ENCODE data around the gene SYNM.
"Not testable (repeated sequence)": the region's sequence is repeated elsewhere in the genome, so short reads cannot be mapped to it uniquely, and the experiment has no call there.

Gene SYNM

GRCh38 chr15:99105514-99106341 is 848 bp downstream of the SYNM start:
- in situ Hi-C loops (cut with MboI; ENCODE audit: low pct_unique_long_range_greater_than_20kb, low sequenced_read_pairs, unreplicated experiment), result loop anchor here (10.0 kb wide), 1 partner anchor 109 kb away; no protein-coding TSS in a partner anchor
- peak; percentile 30 for TF ChIP-seq CTCF (IDR thresholded peaks at IDR 0.05; ENCODE audit: extremely low read depth, insufficient read depth, missing control alignments)
- DNase-seq (ENCODE audit: low spot score), result peak; percentile 74

GRCh38 chr15:99106417-99107220 is 1.7 kb downstream of the SYNM start:
- in situ Hi-C loops (cut with MboI; ENCODE audit: low pct_unique_long_range_greater_than_20kb, low sequenced_read_pairs, unreplicated experiment), result loop anchor here (10.0 kb wide), 1 partner anchor 108 kb away; no protein-coding TSS in a partner anchor
- TF ChIP-seq CTCF (IDR thresholded peaks at IDR 0.05; ENCODE audit: extremely low read depth, insufficient read depth, missing control alignments), result no peak
- DNase-seq (ENCODE audit: low spot score), result no peak

- in situ Hi-C loops (cut with MboI; ENCODE audit: low pct_unique_long_range_greater_than_20kb, low sequenced_read_pairs, unreplicated experiment), result loop anchor here (10.0 kb wide), 1 partner anchor 106 kb away; no protein-coding TSS in a partner anchor
Measured at GRCh38 chr15:99108993-99109392, 4.1 kb downstream of the SYNM start.

GRCh38 chr15:99109555-99110021 is 4.7 kb downstream of the SYNM start:
- DNase-seq (ENCODE audit: low spot score), result no peak
- TF ChIP-seq CTCF (IDR thresholded peaks at IDR 0.05; ENCODE audit: extremely low read depth, insufficient read depth, missing control alignments), result no peak
- in situ Hi-C loops (cut with MboI; ENCODE audit: low pct_unique_long_range_greater_than_20kb, low sequenced_read_pairs, unreplicated experiment), result loop anchor here (10.0 kb wide), 1 partner anchor 105 kb away; no protein-coding TSS in a partner anchor

More at GRCh38 chr15:99108993-99109392, 4.1 kb downstream of the SYNM start:
- no peak for TF ChIP-seq CTCF (IDR thresholded peaks at IDR 0.05; ENCODE audit: extremely low read depth, insufficient read depth, missing control alignments)
- DNase-seq (ENCODE audit: low spot score), result no peak

GRCh38 chr15:99110093-99110492 is 5.2 kb downstream of the SYNM start:
- DNase-seq (ENCODE audit: low spot score), result no peak
- in situ Hi-C loops (cut with MboI; ENCODE audit: low pct_unique_long_range_greater_than_20kb, low sequenced_read_pairs, unreplicated experiment), result no loop called here
- TF ChIP-seq CTCF (IDR thresholded peaks at IDR 0.05; ENCODE audit: extremely low read depth, insufficient read depth, missing control alignments), result no peak

GRCh38 chr15:99110581-99111320 is 5.9 kb downstream of the SYNM start:
- no peak for DNase-seq (ENCODE audit: low spot score)
- in situ Hi-C loops (cut with MboI; ENCODE audit: low pct_unique_long_range_greater_than_20kb, low sequenced_read_pairs, unreplicated experiment), result no loop called here

GRCh38 chr15:99111641-99112040 is 6.8 kb downstream of the SYNM start:
- DNase-seq (ENCODE audit: low spot score); in situ Hi-C loops (cut with MboI; ENCODE audit: low pct_unique_long_range_greater_than_20kb, low sequenced_read_pairs, unreplicated experiment): not testable (repeated sequence)

More at GRCh38 chr15:99110581-99111320, 5.9 kb downstream of the SYNM start:
- no peak for TF ChIP-seq CTCF (IDR thresholded peaks at IDR 0.05; ENCODE audit: extremely low read depth, insufficient read depth, missing control alignments)

Measured in GM13977 (cell line).